ENCODE data around the gene WDR48. TPM values are rescaled to one million over a fixed set of nuclear protein-coding genes. Genes with fewer than 3 reads are reported as not detected.

The WDR48 gene
- total RNA-seq, 2 donors from 2014 or later: 57.5 to 60.4 TPM

GRCh38 chr3:39068556-39068955 is 16.7 kb downstream of the WDR48 start:
- no peak for DNase-seq
- Mint-ChIP-seq H3K4me1 (peaks cover 18% of the 10 kb centered on the region), H3K4me3 (no peak overlapping the region), H3K27ac (no peak overlapping the region), H3K27me3 (ENCODE audit: insufficient read depth) (no peaks in the 10 kb centered on the region), H3K36me3 (ENCODE audit: low read depth) (peaks cover 32% of the 10 kb centered on the region), H3K9me3 (no peaks in the 10 kb centered on the region)
- Histone ChIP-seq H3K9ac (ENCODE audit: extremely low read depth, low read length, poor library complexity, severe bottlenecking) (no peak overlapping the region), H3K4me1 (ENCODE audit: control insufficient read depth, insufficient read depth, low read length) (peaks cover 8% of the 10 kb centered on the region), H3K4me3 (ENCODE audit: low read length) (no peak overlapping the region), H3K9me3 (ENCODE audit: control insufficient read depth, low read length) (no peaks in the 10 kb centered on the region), H3K36me3 (ENCODE audit: control insufficient read depth, insufficient read depth, low read length) (peaks cover 39% of the 10 kb centered on the region), H3K27ac (ENCODE audit: low read depth, low read length) (no peak overlapping the region), H3K27me3 (ENCODE audit: control insufficient read depth, insufficient read depth, low read length, poor library complexity, severe bottlenecking) (no peaks in the 10 kb centered on the region)
- WGBS, 2 experiments (ENCODE audit: insufficient coverage in 1 of 2, insufficient read length in 1 of 2): 90 to 98% methylated on average over 1 to 3 of the region's 3 CpGs
- no peak for TF ChIP-seq CTCF (conservative IDR thresholded peaks at IDR 0.05)

- H3K4me3 Mint-ChIP-seq: no peak overlapping the region
- no peak for TF ChIP-seq CTCF (conservative IDR thresholded peaks at IDR 0.05)
- Histone ChIP-seq H3K9me3 (ENCODE audit: control insufficient read depth, low read length) (peaks cover 8% of the 10 kb centered on the region), H3K9ac (ENCODE audit: extremely low read depth, low read length, poor library complexity, severe bottlenecking) (no peak overlapping the region), H3K36me3 (ENCODE audit: control insufficient read depth, insufficient read depth, low read length) (peaks cover 65% of the 10 kb centered on the region), H3K4me1 (ENCODE audit: control insufficient read depth, insufficient read depth, low read length) (peaks cover 14% of the 10 kb centered on the region), H3K27ac (ENCODE audit: low read depth, low read length) (no peak overlapping the region), H3K27me3 (ENCODE audit: control insufficient read depth, insufficient read depth, low read length, poor library complexity, severe bottlenecking) (no peaks in the 10 kb centered on the region), H3K4me3 (ENCODE audit: low read length) (no peak overlapping the region)
- peaks cover 14% of the 10 kb centered on the region for H3K4me1 Mint-ChIP-seq
- no peaks in the 10 kb centered on the region for H3K9me3 Mint-ChIP-seq
- no peaks in the 10 kb centered on the region for H3K27me3 Mint-ChIP-seq (ENCODE audit: insufficient read depth)
- no peak overlapping the region for H3K27ac Mint-ChIP-seq
- DNase-seq: no peak
- H3K36me3 Mint-ChIP-seq (ENCODE audit: low read depth): peaks cover 43% of the 10 kb centered on the region
- WGBS, 2 experiments (ENCODE audit: insufficient coverage in 1 of 2, insufficient read length in 1 of 2): 92 to 95% methylated on average over 6 to 10 of the region's 10 CpGs
Observed at GRCh38 chr3:39075910-39076309, 24.1 kb downstream of the WDR48 start.

- Histone ChIP-seq H3K9ac (ENCODE audit: extremely low read depth, low read length, poor library complexity, severe bottlenecking) (no peak overlapping the region), H3K4me1 (ENCODE audit: control insufficient read depth, insufficient read depth, low read length) (peaks cover under 1% of the 10 kb centered on the region), H3K9me3 (ENCODE audit: control insufficient read depth, low read length) (peaks cover 8% of the 10 kb centered on the region), H3K27me3 (ENCODE audit: control insufficient read depth, insufficient read depth, low read length, poor library complexity, severe bottlenecking) (no peaks in the 10 kb centered on the region), H3K36me3 (ENCODE audit: control insufficient read depth, insufficient read depth, low read length) (peaks cover 84% of the 10 kb centered on the region), H3K4me3 (ENCODE audit: low read length) (no peak overlapping the region), H3K27ac (ENCODE audit: low read depth, low read length) (no peak overlapping the region)
- Mint-ChIP-seq H3K27me3 (ENCODE audit: insufficient read depth) (no peaks in the 10 kb centered on the region), H3K27ac (no peak overlapping the region), H3K9me3 (no peaks in the 10 kb centered on the region), H3K4me1 (no peaks in the 10 kb centered on the region), H3K4me3 (no peak overlapping the region), H3K36me3 (ENCODE audit: low read depth) (peaks cover 59% of the 10 kb centered on the region)
- no peak for DNase-seq
- no peak for TF ChIP-seq CTCF (conservative IDR thresholded peaks at IDR 0.05)
Observed at GRCh38 chr3:39079530-39079929, 27.7 kb downstream of the WDR48 start.
